GM23338 (cell line): ENCODE measurements around the gene LNX1. TPM values are rescaled to one million over a fixed set of nuclear protein-coding genes. Genes with fewer than 3 reads are reported as not detected.

Experiments used
- ATAC-seq: fragments of 200-7000 bp; cut with Tn5 transposase; 3 replicates; pipeline ENCODE4 v1.9.1; 2020
- DNase-seq: peaks from one replicate; pipeline ENCODE4 v3.0.0-alpha.2; 2015; ENCODE audit warnings: low spot score
- H2AFZ ChIP-seq: fragments of 200-600 bp; sonication (generic); 2 replicates; pipeline ENCODE4 v1.8.0; 2016; ENCODE audit warnings: antibody characterized with exemption, mild to moderate bottlenecking, moderate library complexity
- H3F3A ChIP-seq: fragments of 200-600 bp; sonication (generic); replicated peaks from 2 replicates; pipeline ENCODE4 v1.8.0; 2017; ENCODE audit warnings: antibody characterized with exemption, mixed run types, low read depth
- H3K27ac ChIP-seq: fragments of 200-600 bp; sonication (generic); 2 replicates; pipeline ENCODE4 v1.6.1; 2016; ENCODE audit warnings: low read depth
- H3K27me3 ChIP-seq: fragments of 200-600 bp; sonication (generic); 2 replicates; pipeline ENCODE4 v1.8.0; 2016; ENCODE audit warnings: mild to moderate bottlenecking, mixed run types, moderate library complexity; ENCODE audit not compliant: insufficient read depth
- H3K36me3 ChIP-seq: fragments of 200-600 bp; sonication (generic); 2 replicates; pipeline ENCODE4 v1.8.0; 2016; ENCODE audit warnings: mild to moderate bottlenecking; ENCODE audit not compliant: insufficient read depth
- H3K4me1 ChIP-seq: fragments of 200-600 bp; sonication (generic); 2 replicates; pipeline ENCODE4 v1.8.0; 2016; ENCODE audit warnings: mild to moderate bottlenecking, moderate library complexity; ENCODE audit not compliant: insufficient read depth
- H3K4me2 ChIP-seq: fragments of 200-600 bp; sonication (generic); 2 replicates; pipeline ENCODE4 v1.7.1; 2017; ENCODE audit warnings: mixed run types
- H3K4me3 ChIP-seq: fragments of 200-600 bp; sonication (generic); 2 replicates; pipeline ENCODE4 v1.6.1; 2016; ENCODE audit warnings: mixed run types
- H3K79me2 ChIP-seq: fragments of 200-600 bp; sonication (generic); replicated peaks from 2 replicates; pipeline ENCODE4 v1.8.0; 2017; ENCODE audit warnings: mild to moderate bottlenecking; ENCODE audit not compliant: insufficient read depth
- H3K9me2 ChIP-seq: fragments of 200-600 bp; sonication (generic); 2 replicates; pipeline ENCODE4 v1.8.0; 2017; ENCODE audit not compliant: insufficient read depth
- H4K20me1 ChIP-seq: fragments of 200-600 bp; sonication (generic); replicated peaks from 2 replicates; pipeline ENCODE4 v1.8.0; 2017; ENCODE audit warnings: mild to moderate bottlenecking; ENCODE audit not compliant: insufficient read depth
- H3K27ac Mint-ChIP-seq: 2 replicates; pipeline ENCODE4 v1.8.0; 2020; ENCODE audit warnings: inconsistent platforms, mild to moderate bottlenecking, moderate library complexity, mixed read lengths
- H3K27me3 Mint-ChIP-seq: 3 replicates; pipeline ENCODE4 v1.8.0; 2022; ENCODE audit warnings: low read depth, mild to moderate bottlenecking, moderate library complexity, mixed read lengths, inconsistent platforms; ENCODE audit not compliant: insufficient read depth, poor library complexity
- H3K36me3 Mint-ChIP-seq: 3 replicates; pipeline ENCODE4 v1.8.0; 2021; ENCODE audit warnings: low read depth, mild to moderate bottlenecking, inconsistent platforms, moderate library complexity, mixed read lengths
- H3K4me1 Mint-ChIP-seq: 3 replicates; pipeline ENCODE4 v1.8.0; 2020; ENCODE audit warnings: mild to moderate bottlenecking, inconsistent platforms, mixed read lengths
- H3K4me3 Mint-ChIP-seq: 3 replicates; pipeline ENCODE4 v1.8.0; 2021; ENCODE audit warnings: moderate library complexity, mild to moderate bottlenecking, inconsistent platforms, mixed read lengths
- H3K9me3 Mint-ChIP-seq: 3 replicates; pipeline ENCODE4 v1.8.0; 2020; ENCODE audit warnings: moderate library complexity, mild to moderate bottlenecking, inconsistent platforms, mixed read lengths
- CREB1 ChIP-seq: fragments of 250-450 bp; sonication (Bioruptor Pico); IDR thresholded peaks from 2 replicates; pipeline ENCODE4 v1.5.0; 2020; ENCODE audit warnings: low read depth, mild to moderate bottlenecking, moderate library complexity
- EZH2 ChIP-seq: fragments of 200-600 bp; sonication (generic); IDR thresholded peaks from one replicate; pipeline ENCODE4 v1.8.0; 2017; ENCODE audit warnings: antibody characterized with exemption, mild to moderate bottlenecking, low read depth; ENCODE audit not compliant: unreplicated experiment
- EZH2phosphoT487 ChIP-seq: fragments of 200-600 bp; sonication (generic); IDR thresholded peaks from one replicate; pipeline ENCODE4 v1.8.1; 2018; ENCODE audit warnings: antibody characterized with exemption; ENCODE audit not compliant: unreplicated experiment
- JUNB ChIP-seq: IDR thresholded peaks from one replicate; pipeline ENCODE4 v1.6.1; 2016; ENCODE audit warnings: antibody characterized with exemption; ENCODE audit not compliant: unreplicated experiment
- NANOG ChIP-seq: IDR thresholded peaks from 2 replicates; pipeline ENCODE4 v1.6.1; 2016; ENCODE audit warnings: antibody characterized with exemption, borderline replicate concordance
- POLR2AphosphoS5 ChIP-seq: IDR thresholded peaks from 2 replicates; pipeline ENCODE4 v1.6.1; 2016; ENCODE audit warnings: antibody characterized with exemption, low read depth
- STAT1 ChIP-seq: IDR thresholded peaks from one replicate; pipeline ENCODE4 v1.6.1; 2016; ENCODE audit warnings: antibody characterized with exemption; ENCODE audit not compliant: unreplicated experiment
- ZNF114 ChIP-seq: fragments of 250-450 bp; sonication (Bioruptor Pico); IDR thresholded peaks from 2 replicates; pipeline ENCODE4 v1.5.0; 2020; ENCODE audit warnings: mild to moderate bottlenecking, moderate library complexity
- ZNF331 ChIP-seq: fragments of 250-450 bp; sonication (Bioruptor Pico); IDR thresholded peaks from 2 replicates; pipeline ENCODE4 v1.5.0; 2020; ENCODE audit warnings: low read depth, mild to moderate bottlenecking, moderate library complexity
- polyA plus RNA-seq: library from polyadenylated mRNA; unstranded; fragments of >200 nt; fragmentation: Nextera tagmentation; extraction: Ambion mirVana; gene quantifications from 2 replicates; pipeline ENCODE4 v1.2.1, GENCODE V29; 2016
- total RNA-seq: library from RNA; depleted of rRNA; stranded (reverse); fragments of >200 nt; shearing (Covaris generic); gene quantifications from 2 replicates; pipeline ENCODE4 v1.2.3, GENCODE V29; 2014
- TF ChIP-seq, protein P1 (sequence below): fragments of 250-450 bp; sonication (Bioruptor Pico); IDR thresholded peaks from 2 replicates; pipeline ENCODE4 v1.5.0; 2020; ENCODE audit warnings: mild to moderate bottlenecking, moderate library complexity
- TF ChIP-seq, protein P2 (sequence below), 2 experiments: fragments of 200-600 bp in 1 of 2; sonication (generic) in 1 of 2; conservative IDR thresholded peaks; 2 replicates each; pipeline versions ENCODE4 v1.5.1 to v1.6.1; 2016 to 2017; ENCODE audit warnings: antibody characterized with exemption in 2 of 2, low read depth in 2 of 2, mild to moderate bottlenecking in 2 of 2, moderate library complexity in 1 of 2
- TF ChIP-seq, protein P3 (sequence below): IDR thresholded peaks from one replicate; pipeline ENCODE4 v1.6.1; 2018; ENCODE audit warnings: antibody characterized with exemption; ENCODE audit not compliant: unreplicated experiment
- TF ChIP-seq, protein P4 (sequence below): IDR thresholded peaks from 2 replicates; pipeline ENCODE4 v1.6.1; 2016; ENCODE audit warnings: antibody characterized with exemption

Gene LNX1
- total and polyA plus RNA-seq, 2 experiments from 2014 or later: 5.4 to 6.4 TPM

DNA sequence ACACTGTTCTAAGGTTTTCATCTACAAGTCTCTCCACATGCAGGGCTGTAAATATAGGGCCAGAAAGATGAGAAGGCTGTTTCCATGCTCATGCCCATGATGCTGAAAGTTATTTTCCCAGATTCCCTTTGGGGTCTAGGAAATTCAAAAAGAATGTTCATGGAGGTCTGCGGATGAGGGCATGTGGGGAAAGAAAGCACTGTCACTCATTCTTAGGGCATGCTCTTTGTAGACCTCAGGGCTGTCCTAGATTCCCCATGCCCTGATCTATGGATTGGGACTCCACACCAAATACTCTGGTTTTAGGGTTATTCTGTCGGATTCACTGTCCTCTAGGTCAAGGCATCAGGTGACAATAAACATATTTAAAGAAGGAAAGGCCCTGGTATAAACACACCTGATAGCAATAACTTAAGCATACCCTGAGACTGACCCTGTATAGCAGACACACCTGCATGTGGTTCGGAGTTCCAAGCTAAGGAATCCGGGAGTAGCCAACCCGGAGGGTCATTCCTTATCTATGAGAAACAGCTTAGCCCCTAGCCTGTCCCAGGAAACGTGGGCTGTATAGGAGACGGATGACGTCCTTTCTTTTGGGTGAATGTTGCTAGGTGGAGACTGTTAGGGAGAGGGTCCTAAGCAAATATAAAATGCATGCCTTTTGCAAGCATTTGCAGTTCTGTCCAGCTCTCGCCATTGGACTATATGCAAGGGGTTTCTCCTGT, 37.6 kb downstream of the LNX1 start:
- Histone ChIP-seq H3K27ac (no peak overlapping the region), H3K4me1 (no peaks in the 10 kb centered on the region), H3K4me2 (no peak overlapping the region), H3K4me3 (no peak overlapping the region), H2AFZ (no peak overlapping the region), H3K36me3 (no peaks in the 10 kb centered on the region), H3K79me2 (no peaks in the 10 kb centered on the region), H3F3A (no peaks in the 10 kb centered on the region), H3K27me3 (no peaks in the 10 kb centered on the region), H4K20me1 (no peaks in the 10 kb centered on the region), H3K9me2 (no peaks in the 10 kb centered on the region; the same call in 1 of the 2 replicates)
- H3K27ac Mint-ChIP-seq: no peak overlapping the region
- peaks cover 19% of the 10 kb centered on the region for H3K4me1 Mint-ChIP-seq
- TF ChIP-seq STAT1: no peak
- TF ChIP-seq EZH2: no peak
- TF ChIP-seq ZNF114 (CRISPR knock-in tag): no peak
- TF ChIP-seq CREB1 (CRISPR knock-in tag): no peak
- TF ChIP-seq ZNF331 (CRISPR knock-in tag): no peak
- no peak for TF ChIP-seq POLR2AphosphoS5
- TF ChIP-seq NANOG: no peak
- TF ChIP-seq, protein P1, sequence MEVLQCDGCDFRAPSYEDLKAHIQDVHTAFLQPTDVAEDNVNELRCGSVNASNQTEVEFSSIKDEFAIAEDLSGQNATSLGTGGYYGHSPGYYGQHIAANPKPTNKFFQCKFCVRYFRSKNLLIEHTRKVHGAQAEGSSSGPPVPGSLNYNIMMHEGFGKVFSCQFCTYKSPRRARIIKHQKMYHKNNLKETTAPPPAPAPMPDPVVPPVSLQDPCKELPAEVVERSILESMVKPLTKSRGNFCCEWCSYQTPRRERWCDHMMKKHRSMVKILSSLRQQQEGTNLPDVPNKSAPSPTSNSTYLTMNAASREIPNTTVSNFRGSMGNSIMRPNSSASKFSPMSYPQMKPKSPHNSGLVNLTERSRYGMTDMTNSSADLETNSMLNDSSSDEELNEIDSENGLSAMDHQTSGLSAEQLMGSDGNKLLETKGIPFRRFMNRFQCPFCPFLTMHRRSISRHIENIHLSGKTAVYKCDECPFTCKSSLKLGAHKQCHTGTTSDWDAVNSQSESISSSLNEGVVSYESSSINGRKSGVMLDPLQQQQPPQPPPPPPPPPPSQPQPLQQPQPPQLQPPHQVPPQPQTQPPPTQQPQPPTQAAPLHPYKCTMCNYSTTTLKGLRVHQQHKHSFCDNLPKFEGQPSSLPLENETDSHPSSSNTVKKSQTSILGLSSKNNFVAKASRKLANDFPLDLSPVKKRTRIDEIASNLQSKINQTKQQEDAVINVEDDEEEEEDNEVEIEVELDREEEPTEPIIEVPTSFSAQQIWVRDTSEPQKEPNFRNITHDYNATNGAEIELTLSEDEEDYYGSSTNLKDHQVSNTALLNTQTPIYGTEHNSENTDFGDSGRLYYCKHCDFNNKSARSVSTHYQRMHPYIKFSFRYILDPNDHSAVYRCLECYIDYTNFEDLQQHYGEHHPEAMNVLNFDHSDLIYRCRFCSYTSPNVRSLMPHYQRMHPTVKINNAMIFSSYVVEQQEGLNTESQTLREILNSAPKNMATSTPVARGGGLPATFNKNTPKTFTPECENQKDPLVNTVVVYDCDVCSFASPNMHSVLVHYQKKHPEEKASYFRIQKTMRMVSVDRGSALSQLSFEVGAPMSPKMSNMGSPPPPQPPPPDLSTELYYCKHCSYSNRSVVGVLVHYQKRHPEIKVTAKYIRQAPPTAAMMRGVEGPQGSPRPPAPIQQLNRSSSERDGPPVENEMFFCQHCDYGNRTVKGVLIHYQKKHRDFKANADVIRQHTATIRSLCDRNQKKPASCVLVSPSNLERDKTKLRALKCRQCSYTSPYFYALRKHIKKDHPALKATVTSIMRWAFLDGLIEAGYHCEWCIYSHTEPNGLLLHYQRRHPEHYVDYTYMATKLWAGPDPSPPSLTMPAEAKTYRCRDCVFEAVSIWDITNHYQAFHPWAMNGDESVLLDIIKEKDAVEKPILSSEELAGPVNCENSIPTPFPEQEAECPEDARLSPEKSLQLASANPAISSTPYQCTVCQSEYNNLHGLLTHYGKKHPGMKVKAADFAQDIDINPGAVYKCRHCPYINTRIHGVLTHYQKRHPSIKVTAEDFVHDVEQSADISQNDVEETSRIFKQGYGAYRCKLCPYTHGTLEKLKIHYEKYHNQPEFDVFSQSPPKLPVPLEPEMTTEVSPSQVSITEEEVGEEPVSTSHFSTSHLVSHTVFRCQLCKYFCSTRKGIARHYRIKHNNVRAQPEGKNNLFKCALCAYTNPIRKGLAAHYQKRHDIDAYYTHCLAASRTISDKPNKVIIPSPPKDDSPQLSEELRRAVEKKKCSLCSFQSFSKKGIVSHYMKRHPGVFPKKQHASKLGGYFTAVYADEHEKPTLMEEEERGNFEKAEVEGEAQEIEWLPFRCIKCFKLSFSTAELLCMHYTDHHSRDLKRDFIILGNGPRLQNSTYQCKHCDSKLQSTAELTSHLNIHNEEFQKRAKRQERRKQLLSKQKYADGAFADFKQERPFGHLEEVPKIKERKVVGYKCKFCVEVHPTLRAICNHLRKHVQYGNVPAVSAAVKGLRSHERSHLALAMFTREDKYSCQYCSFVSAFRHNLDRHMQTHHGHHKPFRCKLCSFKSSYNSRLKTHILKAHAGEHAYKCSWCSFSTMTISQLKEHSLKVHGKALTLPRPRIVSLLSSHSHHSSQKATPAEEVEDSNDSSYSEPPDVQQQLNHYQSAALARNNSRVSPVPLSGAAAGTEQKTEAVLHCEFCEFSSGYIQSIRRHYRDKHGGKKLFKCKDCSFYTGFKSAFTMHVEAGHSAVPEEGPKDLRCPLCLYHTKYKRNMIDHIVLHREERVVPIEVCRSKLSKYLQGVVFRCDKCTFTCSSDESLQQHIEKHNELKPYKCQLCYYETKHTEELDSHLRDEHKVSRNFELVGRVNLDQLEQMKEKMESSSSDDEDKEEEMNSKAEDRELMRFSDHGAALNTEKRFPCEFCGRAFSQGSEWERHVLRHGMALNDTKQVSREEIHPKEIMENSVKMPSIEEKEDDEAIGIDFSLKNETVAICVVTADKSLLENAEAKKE (CRISPR knock-in tag): no peak
- TF ChIP-seq, protein P2, sequence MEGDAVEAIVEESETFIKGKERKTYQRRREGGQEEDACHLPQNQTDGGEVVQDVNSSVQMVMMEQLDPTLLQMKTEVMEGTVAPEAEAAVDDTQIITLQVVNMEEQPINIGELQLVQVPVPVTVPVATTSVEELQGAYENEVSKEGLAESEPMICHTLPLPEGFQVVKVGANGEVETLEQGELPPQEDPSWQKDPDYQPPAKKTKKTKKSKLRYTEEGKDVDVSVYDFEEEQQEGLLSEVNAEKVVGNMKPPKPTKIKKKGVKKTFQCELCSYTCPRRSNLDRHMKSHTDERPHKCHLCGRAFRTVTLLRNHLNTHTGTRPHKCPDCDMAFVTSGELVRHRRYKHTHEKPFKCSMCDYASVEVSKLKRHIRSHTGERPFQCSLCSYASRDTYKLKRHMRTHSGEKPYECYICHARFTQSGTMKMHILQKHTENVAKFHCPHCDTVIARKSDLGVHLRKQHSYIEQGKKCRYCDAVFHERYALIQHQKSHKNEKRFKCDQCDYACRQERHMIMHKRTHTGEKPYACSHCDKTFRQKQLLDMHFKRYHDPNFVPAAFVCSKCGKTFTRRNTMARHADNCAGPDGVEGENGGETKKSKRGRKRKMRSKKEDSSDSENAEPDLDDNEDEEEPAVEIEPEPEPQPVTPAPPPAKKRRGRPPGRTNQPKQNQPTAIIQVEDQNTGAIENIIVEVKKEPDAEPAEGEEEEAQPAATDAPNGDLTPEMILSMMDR (conservative IDR thresholded peaks at IDR 0.05; ENCODE audit: low read depth in 2 of 2): no peak
- no peak for TF ChIP-seq EZH2phosphoT487
- TF ChIP-seq, protein P3, sequence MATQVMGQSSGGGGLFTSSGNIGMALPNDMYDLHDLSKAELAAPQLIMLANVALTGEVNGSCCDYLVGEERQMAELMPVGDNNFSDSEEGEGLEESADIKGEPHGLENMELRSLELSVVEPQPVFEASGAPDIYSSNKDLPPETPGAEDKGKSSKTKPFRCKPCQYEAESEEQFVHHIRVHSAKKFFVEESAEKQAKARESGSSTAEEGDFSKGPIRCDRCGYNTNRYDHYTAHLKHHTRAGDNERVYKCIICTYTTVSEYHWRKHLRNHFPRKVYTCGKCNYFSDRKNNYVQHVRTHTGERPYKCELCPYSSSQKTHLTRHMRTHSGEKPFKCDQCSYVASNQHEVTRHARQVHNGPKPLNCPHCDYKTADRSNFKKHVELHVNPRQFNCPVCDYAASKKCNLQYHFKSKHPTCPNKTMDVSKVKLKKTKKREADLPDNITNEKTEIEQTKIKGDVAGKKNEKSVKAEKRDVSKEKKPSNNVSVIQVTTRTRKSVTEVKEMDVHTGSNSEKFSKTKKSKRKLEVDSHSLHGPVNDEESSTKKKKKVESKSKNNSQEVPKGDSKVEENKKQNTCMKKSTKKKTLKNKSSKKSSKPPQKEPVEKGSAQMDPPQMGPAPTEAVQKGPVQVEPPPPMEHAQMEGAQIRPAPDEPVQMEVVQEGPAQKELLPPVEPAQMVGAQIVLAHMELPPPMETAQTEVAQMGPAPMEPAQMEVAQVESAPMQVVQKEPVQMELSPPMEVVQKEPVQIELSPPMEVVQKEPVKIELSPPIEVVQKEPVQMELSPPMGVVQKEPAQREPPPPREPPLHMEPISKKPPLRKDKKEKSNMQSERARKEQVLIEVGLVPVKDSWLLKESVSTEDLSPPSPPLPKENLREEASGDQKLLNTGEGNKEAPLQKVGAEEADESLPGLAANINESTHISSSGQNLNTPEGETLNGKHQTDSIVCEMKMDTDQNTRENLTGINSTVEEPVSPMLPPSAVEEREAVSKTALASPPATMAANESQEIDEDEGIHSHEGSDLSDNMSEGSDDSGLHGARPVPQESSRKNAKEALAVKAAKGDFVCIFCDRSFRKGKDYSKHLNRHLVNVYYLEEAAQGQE: no peak
- no peak for TF ChIP-seq JUNB
- TF ChIP-seq, protein P4, sequence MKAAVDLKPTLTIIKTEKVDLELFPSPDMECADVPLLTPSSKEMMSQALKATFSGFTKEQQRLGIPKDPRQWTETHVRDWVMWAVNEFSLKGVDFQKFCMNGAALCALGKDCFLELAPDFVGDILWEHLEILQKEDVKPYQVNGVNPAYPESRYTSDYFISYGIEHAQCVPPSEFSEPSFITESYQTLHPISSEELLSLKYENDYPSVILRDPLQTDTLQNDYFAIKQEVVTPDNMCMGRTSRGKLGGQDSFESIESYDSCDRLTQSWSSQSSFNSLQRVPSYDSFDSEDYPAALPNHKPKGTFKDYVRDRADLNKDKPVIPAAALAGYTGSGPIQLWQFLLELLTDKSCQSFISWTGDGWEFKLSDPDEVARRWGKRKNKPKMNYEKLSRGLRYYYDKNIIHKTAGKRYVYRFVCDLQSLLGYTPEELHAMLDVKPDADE: no peak
- ATAC-seq: no peak
- peaks cover 9% of the 10 kb centered on the region for H3K27me3 Mint-ChIP-seq
- H3K4me3 Mint-ChIP-seq: no peak overlapping the region
- H3K36me3 Mint-ChIP-seq: no peaks in the 10 kb centered on the region
- DNase-seq: no peak
- no peaks in the 10 kb centered on the region for H3K9me3 Mint-ChIP-seq
